Daoy (cell line): ENCODE measurements around the gene ITGA3. TPM values are rescaled to one million over a fixed set of nuclear protein-coding genes. Genes with fewer than 3 reads are reported as not detected.

ENCODE experiments used
- DNase-seq: peaks from one replicate; pipeline ENCODE4 v3.0.0-alpha.2; 2015; ENCODE audit warnings: low read depth
- total RNA-seq: library from RNA; depleted of rRNA; stranded (reverse); fragments of >200 nt; shearing (Covaris generic); gene quantifications from 2 replicates; pipeline ENCODE4 v1.2.3, GENCODE V29; 2014; rRNA removed

Gene ITGA3
- total RNA-seq, 1 experiment from 2014 or later: 70.8 TPM

DNA sequence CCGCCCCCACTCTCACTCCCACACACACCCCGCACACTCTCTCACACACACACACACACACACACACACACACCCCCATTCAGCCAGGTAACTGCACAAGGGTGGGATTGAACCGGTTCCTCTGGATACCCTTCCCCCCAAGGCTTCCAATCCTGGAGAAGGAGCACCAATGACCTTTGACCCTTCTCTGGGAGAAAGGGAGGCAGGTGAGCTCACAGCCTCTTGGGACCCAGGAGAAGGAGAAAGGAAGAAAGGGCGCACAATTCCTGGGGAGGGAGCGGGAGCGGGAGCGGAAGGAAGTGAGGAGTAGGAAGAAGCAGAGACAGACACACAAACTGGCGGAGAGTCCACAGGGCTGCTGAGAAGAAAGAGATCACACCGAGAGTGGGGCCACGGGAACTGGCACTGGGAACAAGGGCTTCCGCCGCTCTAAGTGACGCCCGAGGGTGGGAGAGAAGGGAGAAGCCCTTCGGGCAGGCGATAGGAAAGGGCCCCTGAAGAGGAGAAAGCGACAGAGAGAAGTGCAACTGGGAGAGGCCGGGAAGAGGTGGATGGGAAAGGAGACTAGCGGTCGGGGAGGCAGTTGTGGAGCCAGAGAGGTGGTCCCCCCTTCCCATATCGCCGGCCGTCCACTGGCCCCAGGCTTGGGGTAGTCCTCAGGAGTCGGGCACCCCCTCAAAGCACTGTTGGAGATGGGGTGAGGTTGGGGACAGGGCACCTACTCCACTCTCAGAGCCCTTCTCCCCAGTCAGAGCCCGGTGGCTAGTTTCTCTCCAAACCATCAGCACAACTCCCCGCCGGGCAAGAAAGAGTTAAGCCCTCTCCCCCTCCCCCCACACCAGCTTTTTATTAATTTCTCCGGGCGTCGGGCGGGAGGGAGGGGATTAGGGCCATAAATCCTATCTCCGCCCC is 72.8 kb downstream of the ITGA3 start:
- DNase-seq: no peak

DNA sequence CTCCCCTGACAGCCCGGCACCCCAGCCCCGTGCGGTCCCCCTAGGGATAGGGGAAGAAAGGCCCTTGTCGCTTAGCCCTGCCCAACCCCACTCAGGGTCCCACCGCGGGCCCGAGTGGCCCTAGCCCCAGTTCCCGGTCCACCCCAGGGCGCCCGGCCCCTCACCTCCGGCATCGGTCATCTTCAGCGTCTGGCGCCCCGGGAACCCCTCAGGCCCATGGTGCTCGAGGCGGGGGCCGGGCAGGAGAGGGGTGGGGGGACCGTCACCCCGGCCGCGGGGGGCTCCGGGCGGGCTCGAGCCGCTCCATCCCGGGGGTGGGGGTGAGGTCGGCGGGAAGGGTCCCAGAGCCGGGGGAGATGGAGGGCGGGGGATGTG is 73.4 kb downstream of the ITGA3 start:
- no peak for DNase-seq

DNA sequence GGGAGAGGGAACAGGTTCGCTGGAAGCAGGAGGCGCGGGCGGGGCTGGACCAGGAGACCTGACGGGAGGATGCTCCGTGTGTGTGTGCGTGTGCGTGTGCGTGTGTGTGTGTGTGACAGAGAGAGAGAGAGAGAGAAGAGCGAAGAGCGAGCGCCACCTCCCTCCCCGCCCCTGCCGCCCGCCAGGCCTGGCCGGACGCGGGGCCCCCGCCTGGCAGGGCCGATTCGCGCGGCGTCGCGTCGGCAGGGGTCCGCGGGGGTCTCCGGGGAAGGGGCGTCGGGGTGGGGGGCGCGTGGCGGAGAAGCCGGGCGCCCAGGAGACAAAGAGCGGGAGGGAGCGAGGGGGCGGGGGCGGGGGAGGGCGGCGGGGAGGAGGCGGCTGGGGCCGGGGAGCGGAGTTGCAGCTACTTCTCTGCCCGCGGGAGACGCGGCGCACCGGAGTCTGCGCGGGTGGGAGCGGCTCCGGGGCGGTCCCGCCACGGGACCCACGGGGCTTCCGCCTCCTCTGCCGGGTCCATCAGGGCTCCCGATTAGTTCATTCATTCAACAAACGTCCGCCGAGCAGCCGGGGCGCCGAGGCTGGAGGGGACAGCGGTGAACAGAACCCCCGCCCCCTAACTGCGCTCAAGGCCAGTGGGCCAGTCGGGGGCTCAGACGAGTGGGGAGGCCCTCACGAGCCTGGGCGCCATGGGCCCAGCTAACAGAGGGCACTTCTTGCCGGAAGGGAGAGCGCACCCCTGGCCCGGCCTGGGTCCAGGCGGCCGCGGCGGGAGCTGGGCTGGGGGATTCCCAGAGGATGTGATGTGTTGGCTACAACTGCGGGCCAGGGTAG is 74.0 kb downstream of the ITGA3 start, which contains the start of gene SAMD14:
TSS of gene SAMD14 (minus strand) at position 433 of the 831 bp plus-strand sequence. CDS start 5,201 bp downstream, outside the sequence.
- DNase-seq: peak; percentile 57

DNA sequence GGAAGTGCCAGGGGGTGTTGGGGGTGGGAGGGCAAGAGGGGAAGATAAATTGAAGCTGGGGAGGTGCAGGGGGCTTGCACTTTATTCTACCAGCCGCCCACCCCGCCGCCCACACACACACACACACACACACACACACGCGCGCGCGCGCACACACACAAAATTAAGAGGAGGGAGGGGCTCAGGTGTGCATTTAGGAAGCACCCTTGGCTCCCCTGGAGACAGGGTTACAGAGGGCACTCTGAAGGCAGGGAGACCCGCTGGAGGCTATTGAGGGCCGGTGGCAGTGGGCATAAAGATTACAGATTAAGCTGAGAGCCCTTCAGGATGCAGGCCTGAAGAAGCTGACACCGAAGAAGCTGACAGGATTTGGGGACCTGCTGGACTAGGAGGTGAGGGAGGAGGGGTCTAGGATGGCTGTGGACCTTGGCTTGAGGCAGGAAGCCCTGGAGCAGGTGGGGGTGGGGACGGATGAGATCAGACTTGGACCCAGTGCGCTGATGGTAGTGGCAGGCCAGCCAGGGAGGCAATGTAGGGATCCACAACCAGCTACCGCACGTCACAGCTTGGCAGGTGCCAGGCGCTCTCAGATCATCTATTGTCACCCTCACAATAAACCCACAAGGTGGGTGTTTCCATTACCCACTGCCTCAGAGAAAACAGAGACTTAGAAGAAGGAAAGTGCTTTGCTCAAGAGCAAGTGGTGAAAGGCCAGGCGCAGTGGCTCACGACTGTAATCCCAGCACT is 74.8 kb downstream of the ITGA3 start:
- DNase-seq: peak; percentile 42

DNA sequence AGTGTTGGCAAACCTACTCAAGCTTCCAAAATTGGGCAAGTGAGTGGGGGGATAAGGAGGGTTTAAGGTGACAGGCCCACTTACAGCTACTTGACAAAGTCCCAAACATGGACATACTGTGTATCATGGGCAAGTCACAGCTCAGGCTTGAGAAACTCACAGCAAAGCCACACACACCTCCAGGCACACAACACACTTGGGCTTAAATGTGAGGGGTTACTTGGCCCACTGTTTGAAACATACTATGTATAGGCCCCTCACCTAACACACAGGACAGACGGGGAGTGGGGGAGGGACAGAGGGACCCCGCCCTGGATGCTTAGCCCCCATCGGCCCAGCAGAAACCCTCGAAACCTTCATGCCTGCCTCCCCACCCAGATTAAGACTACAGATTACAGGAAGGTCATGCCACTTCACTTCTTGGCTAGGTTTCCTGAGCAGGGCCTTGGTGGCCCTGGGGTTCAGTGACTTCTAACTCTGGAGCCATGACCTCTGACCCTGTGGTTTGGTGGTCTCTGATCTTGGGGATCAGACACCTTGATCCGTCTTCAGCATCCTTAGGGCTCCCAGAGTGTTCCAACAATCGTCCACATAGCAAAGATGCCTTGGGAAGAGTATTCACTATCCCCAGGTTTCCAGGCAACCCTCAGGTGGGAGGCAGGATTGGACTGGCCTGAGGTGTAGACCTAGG is 76.3 kb downstream of the ITGA3 start:
- no peak for DNase-seq

DNA sequence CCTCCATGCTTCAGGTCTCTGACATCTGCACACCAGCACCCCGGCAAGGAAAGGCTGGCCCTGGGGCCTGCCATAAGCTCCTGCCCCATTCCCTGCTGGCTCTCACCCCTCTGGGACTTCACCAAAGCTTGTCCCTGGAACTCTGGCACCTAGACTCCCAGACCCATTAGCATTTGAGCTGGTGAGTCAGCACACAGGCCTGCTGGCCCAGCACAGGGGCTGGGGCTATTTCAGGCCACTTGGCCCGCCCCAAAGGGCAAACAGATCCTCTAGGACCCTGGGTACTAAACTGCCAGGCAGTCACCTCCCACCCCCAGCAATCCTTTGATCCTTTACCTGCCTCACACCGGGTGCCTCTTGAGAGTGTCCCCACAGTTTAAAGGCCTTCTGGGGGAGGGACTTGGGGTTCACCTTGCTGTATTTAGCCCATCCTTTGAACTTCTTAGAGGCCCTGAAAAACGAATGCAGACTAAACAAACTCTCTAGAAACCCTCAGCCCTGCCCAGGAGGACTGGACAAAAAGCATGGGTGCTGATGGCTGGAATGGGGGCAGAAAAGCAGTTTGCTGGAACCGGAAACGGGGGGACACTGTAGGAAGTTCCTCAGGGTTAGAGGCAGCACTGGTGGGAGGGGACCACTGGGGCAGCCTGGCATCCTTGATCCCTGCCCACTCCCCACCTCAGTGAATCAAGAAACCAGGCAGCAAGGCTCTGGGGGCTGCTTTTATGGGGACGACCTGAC is 77.3 kb downstream of the ITGA3 start:
- peak; percentile 30 for DNase-seq

DNA sequence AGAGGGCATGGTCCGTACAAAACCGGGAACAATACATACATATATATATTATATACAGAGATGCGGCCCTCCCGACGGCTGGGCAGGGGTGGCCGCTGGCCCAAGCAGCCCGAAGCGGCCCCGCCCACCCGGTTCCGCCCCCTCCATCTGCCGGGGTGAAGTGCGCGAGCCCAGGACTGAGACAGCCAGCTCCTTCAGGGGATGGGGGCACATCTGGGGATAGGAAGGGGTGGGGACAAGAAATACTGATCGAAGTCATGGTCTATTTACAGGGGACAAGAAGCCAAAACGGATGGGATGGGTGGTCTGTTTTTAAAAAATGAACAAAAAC is 77.8 kb downstream of the ITGA3 start:
- no peak for DNase-seq

DNA sequence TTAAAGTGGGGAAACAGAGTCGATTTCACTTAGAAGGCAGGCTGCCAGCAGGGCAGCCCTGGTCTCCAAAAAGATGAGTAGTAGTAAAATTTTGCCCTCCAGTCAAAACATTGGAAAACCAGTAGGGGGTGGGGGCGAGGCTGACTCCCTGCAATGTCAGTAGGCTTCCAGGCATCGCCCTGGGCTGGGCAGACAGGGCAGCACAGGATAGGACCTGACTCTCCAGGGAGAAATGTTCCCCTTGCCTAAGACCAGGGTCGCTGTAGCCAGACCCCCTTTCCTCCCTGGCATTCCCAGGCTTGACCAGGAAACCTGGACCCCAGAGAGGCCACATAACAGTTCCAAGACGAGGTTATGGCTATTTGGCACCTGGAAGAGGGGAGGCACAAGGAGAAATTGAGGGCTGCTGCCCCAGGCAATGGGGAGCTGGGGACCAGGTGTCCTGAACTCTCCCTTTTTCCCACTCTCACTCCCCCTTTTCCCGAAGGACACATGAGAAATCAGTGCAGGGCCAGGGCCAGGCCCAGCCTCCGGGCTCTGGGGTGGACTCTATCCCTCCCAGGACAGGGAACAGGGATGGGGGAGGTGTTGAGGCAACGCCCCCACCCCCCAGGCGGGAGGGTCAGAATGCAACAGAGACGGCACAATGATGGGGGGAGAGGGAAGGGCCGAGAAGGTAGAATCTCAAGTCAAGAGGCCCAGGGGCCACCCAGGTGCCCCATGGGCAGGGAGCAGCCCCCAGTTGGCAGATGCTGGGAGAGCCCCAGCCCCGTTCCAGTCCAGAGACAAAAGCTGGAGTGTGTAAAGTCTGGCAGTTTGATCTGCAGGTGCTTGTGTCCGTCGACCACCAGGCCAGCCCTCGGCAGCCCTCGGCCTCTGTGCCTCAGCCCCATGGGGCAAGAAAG is 78.5 kb downstream of the ITGA3 start:
- no peak for DNase-seq

DNA sequence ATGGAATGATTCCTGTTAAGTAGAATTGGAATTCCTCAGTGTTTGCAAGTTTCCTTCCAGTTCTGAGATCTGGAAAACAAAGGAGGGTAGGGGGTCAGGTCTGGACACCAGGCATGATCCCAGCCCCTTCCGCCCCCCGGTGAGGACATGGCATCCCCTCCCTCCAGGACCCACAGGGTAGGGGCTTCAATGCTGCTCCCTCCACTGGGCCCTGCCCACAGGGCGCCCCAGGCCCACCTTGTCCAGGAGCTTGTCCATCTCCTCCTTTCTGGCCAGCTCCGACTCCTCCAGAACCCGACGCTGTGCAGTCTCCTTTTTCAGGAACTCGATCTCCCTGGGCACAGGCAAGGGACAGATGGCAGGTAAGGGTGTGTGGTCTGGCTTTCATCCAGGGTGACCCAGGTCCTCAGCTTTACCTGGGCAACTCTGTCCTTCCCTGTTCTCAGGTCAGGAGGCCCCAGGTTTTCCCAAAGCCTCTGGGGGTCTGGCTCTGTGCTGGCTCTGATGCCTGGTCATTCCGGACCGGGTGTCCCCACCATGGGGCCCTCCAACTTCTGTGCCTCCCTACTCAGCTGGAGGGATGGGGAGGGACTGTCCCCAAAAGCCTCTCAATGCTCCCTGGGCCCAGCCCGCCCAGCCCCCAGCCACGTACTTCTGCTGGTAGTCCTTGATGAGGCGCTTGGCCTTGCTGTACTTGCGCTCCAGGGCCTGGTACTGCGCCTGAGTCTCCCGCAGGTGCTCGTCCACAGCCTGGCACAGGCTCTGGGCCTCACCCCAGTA is 79.6 kb downstream of the ITGA3 start:
- DNase-seq: no peak

DNA sequence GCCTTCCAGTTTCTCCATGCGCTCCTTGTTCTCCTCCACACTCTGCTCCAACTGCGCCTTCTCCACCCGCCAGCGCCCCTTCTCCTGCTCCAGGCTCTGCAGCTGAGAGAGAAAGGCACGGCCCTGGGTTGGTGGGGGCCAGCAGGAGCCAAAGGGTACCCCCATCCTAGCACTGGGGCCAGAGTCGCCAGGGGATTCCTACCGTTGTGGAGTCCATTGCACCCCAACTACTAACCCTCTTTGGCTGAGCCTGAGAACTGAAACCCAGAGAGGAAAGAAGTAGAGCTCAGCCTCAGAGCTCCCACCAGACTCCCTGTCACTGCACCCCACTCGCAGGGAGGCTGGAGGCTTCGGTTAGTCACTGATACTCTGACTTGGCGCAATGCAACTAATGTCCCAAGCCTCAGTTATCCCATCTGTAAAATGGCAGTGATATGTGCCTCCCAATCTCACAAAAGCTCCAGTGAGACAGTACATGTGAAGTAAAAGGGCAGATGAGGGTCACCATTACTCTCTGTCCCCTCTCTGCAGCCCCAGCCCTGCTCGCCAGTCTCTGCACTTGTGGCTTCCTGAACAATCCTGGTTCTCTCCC is 80.3 kb downstream of the ITGA3 start:
- DNase-seq: no peak

DNA sequence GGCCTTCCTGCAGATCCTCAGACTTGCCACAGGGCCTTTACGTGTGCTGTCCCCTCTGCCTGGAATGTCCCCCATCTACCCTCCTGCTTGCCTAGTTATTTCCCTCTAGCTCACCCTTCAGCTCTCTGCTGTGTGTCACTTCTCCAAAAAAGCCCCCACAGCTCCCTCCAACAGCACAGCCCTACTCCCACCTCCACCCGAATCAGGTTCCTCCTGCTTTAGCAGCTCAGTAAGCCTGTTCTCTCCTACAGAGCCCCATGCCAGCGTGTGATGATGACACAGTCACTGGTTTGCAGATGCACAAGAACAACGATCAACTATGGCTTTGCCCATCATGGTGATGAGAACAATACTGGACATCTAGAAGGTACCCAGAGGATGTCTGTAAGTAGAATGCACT is 81.1 kb downstream of the ITGA3 start:
- no peak for DNase-seq

DNA sequence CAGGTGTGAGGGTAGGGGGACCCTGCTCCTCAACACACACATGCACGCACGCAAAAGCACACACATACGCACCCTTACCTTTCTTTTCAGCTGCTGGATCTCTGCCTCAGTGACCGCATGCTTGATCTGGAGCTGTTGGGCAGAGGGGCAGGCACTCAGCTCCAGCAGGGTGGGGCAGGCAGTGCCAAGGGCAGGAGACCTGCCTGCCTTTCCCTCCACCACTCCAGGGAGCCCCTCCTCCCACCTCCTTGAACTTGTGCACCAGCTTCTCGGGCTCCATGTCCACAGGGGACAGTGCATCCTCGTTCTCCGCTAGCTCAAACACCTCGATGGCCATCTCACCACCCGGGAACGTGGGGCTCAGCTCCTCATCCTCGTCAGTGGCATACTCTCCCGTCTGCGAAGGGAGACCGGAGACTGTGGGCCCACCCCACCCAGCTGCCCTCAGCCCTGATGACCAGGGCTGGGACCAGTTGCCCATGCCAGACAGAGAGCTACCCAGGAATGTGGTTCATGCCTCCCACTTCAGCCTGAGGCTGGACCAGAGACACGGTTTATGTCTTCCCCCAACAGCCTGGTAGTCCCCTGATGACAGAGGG is 83.4 kb downstream of the ITGA3 start:
- no peak for DNase-seq

Other genes with a start within 250 kb of the ITGA3 start
- not detected in 2 replicates for gene TAC4, start 208.0 kb upstream of the ITGA3 start, total RNA-seq
- 0.11 TPM in 1 of 2 replicates, not detected in the other for gene DLX4, start 86.9 kb upstream of the ITGA3 start, total RNA-seq
- gene DLX3, start 60.9 kb upstream of the ITGA3 start, total RNA-seq: not detected in 2 replicates
- gene PDK2, start 39.2 kb downstream of the ITGA3 start, total RNA-seq: 4.5 and 5.7 TPM in 2 replicates
- gene SAMD14, start 74.0 kb downstream of the ITGA3 start, total RNA-seq: 1.7 and 2.6 TPM in 2 replicates
- 28.8 and 36.3 TPM in 2 replicates for gene PPP1R9B, start 94.6 kb downstream of the ITGA3 start, total RNA-seq
- gene SGCA, start 109.9 kb downstream of the ITGA3 start, total RNA-seq: 0.51 and 1.3 TPM in 2 replicates
- gene COL1A1, start 145.5 kb downstream of the ITGA3 start, total RNA-seq: 288 and 336 TPM in 2 replicates
- 1.7 and 6.7 TPM in 2 replicates for gene TMEM92, start 218.4 kb downstream of the ITGA3 start, total RNA-seq